ENCODE data around the gene NUP133. TPM values are rescaled to one million over a fixed set of nuclear protein-coding genes. Genes with fewer than 3 reads are reported as not detected.

Gene NUP133
- total and polyA plus RNA-seq, 2 experiments from 2014 or later, result 29.5 to 65.4 TPM

DNA sequence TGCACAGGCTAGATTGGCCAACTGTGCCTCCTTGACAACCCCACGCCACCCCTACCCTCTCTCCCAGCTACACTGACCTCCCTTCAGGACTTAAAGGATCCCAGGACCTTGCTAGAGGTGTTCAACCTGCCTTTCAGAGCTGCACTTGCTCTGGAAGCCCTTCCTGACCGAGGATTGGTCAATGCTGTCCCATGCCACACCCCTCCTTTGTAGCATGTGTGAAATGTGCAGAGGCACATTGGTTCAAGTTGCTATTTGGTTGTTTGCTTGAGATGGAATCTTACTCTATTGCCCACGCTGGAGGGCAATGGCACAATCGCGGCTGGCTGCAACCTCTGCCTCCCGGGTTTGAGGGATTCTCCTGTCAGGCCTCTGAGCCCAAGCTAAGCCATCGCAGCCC lies 96.1 kb downstream of the NUP133 start (continued):
- TF ChIP-seq, protein P1, sequence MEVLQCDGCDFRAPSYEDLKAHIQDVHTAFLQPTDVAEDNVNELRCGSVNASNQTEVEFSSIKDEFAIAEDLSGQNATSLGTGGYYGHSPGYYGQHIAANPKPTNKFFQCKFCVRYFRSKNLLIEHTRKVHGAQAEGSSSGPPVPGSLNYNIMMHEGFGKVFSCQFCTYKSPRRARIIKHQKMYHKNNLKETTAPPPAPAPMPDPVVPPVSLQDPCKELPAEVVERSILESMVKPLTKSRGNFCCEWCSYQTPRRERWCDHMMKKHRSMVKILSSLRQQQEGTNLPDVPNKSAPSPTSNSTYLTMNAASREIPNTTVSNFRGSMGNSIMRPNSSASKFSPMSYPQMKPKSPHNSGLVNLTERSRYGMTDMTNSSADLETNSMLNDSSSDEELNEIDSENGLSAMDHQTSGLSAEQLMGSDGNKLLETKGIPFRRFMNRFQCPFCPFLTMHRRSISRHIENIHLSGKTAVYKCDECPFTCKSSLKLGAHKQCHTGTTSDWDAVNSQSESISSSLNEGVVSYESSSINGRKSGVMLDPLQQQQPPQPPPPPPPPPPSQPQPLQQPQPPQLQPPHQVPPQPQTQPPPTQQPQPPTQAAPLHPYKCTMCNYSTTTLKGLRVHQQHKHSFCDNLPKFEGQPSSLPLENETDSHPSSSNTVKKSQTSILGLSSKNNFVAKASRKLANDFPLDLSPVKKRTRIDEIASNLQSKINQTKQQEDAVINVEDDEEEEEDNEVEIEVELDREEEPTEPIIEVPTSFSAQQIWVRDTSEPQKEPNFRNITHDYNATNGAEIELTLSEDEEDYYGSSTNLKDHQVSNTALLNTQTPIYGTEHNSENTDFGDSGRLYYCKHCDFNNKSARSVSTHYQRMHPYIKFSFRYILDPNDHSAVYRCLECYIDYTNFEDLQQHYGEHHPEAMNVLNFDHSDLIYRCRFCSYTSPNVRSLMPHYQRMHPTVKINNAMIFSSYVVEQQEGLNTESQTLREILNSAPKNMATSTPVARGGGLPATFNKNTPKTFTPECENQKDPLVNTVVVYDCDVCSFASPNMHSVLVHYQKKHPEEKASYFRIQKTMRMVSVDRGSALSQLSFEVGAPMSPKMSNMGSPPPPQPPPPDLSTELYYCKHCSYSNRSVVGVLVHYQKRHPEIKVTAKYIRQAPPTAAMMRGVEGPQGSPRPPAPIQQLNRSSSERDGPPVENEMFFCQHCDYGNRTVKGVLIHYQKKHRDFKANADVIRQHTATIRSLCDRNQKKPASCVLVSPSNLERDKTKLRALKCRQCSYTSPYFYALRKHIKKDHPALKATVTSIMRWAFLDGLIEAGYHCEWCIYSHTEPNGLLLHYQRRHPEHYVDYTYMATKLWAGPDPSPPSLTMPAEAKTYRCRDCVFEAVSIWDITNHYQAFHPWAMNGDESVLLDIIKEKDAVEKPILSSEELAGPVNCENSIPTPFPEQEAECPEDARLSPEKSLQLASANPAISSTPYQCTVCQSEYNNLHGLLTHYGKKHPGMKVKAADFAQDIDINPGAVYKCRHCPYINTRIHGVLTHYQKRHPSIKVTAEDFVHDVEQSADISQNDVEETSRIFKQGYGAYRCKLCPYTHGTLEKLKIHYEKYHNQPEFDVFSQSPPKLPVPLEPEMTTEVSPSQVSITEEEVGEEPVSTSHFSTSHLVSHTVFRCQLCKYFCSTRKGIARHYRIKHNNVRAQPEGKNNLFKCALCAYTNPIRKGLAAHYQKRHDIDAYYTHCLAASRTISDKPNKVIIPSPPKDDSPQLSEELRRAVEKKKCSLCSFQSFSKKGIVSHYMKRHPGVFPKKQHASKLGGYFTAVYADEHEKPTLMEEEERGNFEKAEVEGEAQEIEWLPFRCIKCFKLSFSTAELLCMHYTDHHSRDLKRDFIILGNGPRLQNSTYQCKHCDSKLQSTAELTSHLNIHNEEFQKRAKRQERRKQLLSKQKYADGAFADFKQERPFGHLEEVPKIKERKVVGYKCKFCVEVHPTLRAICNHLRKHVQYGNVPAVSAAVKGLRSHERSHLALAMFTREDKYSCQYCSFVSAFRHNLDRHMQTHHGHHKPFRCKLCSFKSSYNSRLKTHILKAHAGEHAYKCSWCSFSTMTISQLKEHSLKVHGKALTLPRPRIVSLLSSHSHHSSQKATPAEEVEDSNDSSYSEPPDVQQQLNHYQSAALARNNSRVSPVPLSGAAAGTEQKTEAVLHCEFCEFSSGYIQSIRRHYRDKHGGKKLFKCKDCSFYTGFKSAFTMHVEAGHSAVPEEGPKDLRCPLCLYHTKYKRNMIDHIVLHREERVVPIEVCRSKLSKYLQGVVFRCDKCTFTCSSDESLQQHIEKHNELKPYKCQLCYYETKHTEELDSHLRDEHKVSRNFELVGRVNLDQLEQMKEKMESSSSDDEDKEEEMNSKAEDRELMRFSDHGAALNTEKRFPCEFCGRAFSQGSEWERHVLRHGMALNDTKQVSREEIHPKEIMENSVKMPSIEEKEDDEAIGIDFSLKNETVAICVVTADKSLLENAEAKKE (CRISPR knock-in tag; IDR thresholded peaks at IDR 0.05), result no peak
- TF ChIP-seq CREB1 (CRISPR knock-in tag; IDR thresholded peaks at IDR 0.05; ENCODE audit: low read depth) (no peak), STAT1 (IDR thresholded peaks at IDR 0.05; ENCODE audit: unreplicated experiment) (no peak)
- TF ChIP-seq, protein P2, sequence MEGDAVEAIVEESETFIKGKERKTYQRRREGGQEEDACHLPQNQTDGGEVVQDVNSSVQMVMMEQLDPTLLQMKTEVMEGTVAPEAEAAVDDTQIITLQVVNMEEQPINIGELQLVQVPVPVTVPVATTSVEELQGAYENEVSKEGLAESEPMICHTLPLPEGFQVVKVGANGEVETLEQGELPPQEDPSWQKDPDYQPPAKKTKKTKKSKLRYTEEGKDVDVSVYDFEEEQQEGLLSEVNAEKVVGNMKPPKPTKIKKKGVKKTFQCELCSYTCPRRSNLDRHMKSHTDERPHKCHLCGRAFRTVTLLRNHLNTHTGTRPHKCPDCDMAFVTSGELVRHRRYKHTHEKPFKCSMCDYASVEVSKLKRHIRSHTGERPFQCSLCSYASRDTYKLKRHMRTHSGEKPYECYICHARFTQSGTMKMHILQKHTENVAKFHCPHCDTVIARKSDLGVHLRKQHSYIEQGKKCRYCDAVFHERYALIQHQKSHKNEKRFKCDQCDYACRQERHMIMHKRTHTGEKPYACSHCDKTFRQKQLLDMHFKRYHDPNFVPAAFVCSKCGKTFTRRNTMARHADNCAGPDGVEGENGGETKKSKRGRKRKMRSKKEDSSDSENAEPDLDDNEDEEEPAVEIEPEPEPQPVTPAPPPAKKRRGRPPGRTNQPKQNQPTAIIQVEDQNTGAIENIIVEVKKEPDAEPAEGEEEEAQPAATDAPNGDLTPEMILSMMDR (conservative IDR thresholded peaks at IDR 0.05; ENCODE audit: low read depth in 2 of 2), result no peak

DNA sequence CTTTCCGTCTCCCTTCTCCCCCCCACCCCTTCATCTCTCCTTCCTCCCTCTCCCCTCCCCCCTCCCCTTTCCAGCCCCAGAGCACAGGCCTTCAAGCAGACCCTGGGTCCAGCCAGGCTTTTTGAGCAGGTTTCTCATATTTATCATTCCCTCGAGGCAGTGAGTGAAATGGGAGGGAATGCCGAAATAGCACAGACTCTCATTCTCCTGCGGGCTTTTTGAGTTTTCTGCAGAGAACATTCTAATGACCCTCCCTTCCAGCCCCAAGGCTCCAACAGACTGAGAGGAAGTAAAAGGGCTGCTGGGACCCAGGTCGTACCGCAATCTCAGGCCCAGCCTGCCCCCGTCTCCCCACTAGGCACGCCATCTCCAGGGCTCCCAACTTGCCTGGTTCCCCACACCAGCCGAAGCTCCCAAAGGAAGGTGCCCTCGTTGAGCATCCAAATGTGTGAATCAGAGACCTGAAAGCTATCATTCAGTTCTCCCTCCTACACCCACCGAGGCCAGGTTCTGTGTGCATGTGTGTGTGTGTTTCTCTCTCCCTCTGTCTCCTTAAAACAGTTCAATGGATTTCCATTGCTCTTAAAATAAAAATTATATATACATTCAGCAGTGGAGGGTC lies 96.6 kb downstream of the NUP133 start:
- H2AFZ ChIP-seq, result peak overlapping the region; percentile 88
- no peaks in the 10 kb centered on the region for H3K9me2 ChIP-seq (ENCODE audit: insufficient read depth)
- H3K4me1 Mint-ChIP-seq, result peaks cover 41% of the 10 kb centered on the region
- H3K79me2 ChIP-seq (replicated peaks; ENCODE audit: insufficient read depth), result no peaks in the 10 kb centered on the region
- DNase-seq (ENCODE audit: low spot score), result no peak
- H3F3A ChIP-seq (replicated peaks; ENCODE audit: low read depth), result peaks cover 7% of the 10 kb centered on the region
- peaks cover 53% of the 10 kb centered on the region for H3K27me3 ChIP-seq (ENCODE audit: insufficient read depth)
- H3K27ac Mint-ChIP-seq, result no peak overlapping the region
- ATAC-seq, result no peak
- peak overlapping the region; percentile 72 for H3K4me2 ChIP-seq
- H3K27ac ChIP-seq (ENCODE audit: low read depth), result no peak overlapping the region
- no peak overlapping the region for H3K4me3 ChIP-seq
- H4K20me1 ChIP-seq (replicated peaks; ENCODE audit: insufficient read depth), result 0 out of 2 replicates have a peak, but pooled peaks cover 4% of the 10 kb centered on the region
- H3K27me3 Mint-ChIP-seq (ENCODE audit: insufficient read depth, low read depth, poor library complexity), result peaks cover 62% of the 10 kb centered on the region
- no peaks in the 10 kb centered on the region for H3K36me3 Mint-ChIP-seq (ENCODE audit: low read depth)
- H3K36me3 ChIP-seq (ENCODE audit: insufficient read depth), result no peaks in the 10 kb centered on the region
- peaks cover 50% of the 10 kb centered on the region for H3K4me1 ChIP-seq (ENCODE audit: insufficient read depth)
- no peak overlapping the region; the same call in 2 of the 3 replicates for H3K4me3 Mint-ChIP-seq
- no peaks in the 10 kb centered on the region for H3K9me3 Mint-ChIP-seq
- TF ChIP-seq, protein P1 (CRISPR knock-in tag; IDR thresholded peaks at IDR 0.05), result no peak
